SK-N-SH (cell line): ENCODE data around the gene VWA5B2. TPM values are rescaled to one million over a fixed set of nuclear protein-coding genes. Genes with fewer than 3 reads are reported as not detected.

Experiments used
- CTCF ChIA-PET: fragments of 300-600, 350-600 bp; formaldehyde crosslinking; extraction: SDS; loops from one replicate; lab custom pipeline; 2021; lab: Yijun Ruan, JAX
- POLR2A ChIA-PET: fragments of 350-600 bp; sonication (Branson Sonifier 250); formaldehyde crosslinking; extraction: SDS; loops from one replicate; lab custom pipeline; 2020; ENCODE audit warnings: antibody characterized with exemption, inconsistent platforms; lab: Yijun Ruan, JAX
- DNase-seq: peaks from one replicate; pipeline ENCODE4 v3.0.0; 2012
- H2AFZ ChIP-seq: fragments of 200-600 bp; sonication (generic); 2 replicates; pipeline ENCODE4 v1.8.1; 2016; ENCODE audit warnings: antibody characterized with exemption, mild to moderate bottlenecking, low read depth
- H3F3A ChIP-seq: fragments of 200-600 bp; sonication (generic); replicated peaks from 2 replicates; pipeline ENCODE3; 2016; ENCODE audit warnings: antibody characterized with exemption, mild to moderate bottlenecking; ENCODE audit not compliant: insufficient read depth
- H3K27ac ChIP-seq, 2 experiments: fragments of 200-500 bp in 1 of 2; fragments of 200-600 bp in 1 of 2; sonication (Bioruptor generic) in 1 of 2; sonication (generic), shearing (Covaris generic) in 1 of 2; 2 replicates each; pipeline versions ENCODE4 v1.5.1 to v1.6.1; 2014 to 2016; ENCODE audit warnings: low read depth in 2 of 2, inconsistent platforms in 1 of 2, low read length in 1 of 2, mild to moderate bottlenecking in 1 of 2, mixed read lengths in 1 of 2
- H3K27me3 ChIP-seq: fragments of 200-600 bp; sonication (generic), shearing (Covaris generic); 2 replicates; pipeline ENCODE4 v1.6.1; 2016; ENCODE audit warnings: mixed run types; ENCODE audit not compliant: insufficient read depth
- H3K36me3 ChIP-seq, 2 experiments: fragments of 200-500 bp in 1 of 2; fragments of 200-600 bp in 1 of 2; sonication (Bioruptor generic) in 1 of 2; sonication (generic) in 1 of 2; replicated peaks in 1 of 2; 2 replicates each; pipeline versions ENCODE3 to v1.5.1; 2014 to 2016; ENCODE audit warnings: low read length in 1 of 2, mild to moderate bottlenecking in 1 of 2; ENCODE audit not compliant: insufficient read depth in 2 of 2, control insufficient read depth in 1 of 2
- H3K4me1 ChIP-seq, 2 experiments: fragments of 200-500 bp in 1 of 2; fragments of 200-600 bp in 1 of 2; sonication (Bioruptor generic) in 1 of 2; sonication (generic), shearing (Covaris generic) in 1 of 2; 2 replicates each; pipeline versions ENCODE4 v1.5.1 to v1.6.1; 2014 to 2016; ENCODE audit warnings: low read depth in 1 of 2, low read length in 1 of 2, mixed run types in 1 of 2; ENCODE audit not compliant: insufficient read depth in 2 of 2, control insufficient read depth in 1 of 2
- H3K4me2 ChIP-seq: fragments of 200-600 bp; sonication (generic), shearing (Covaris generic); 2 replicates; pipeline ENCODE4 v1.6.1; 2017; ENCODE audit warnings: mixed run types
- H3K4me3 ChIP-seq, 2 experiments: fragments of 200-500 bp in 1 of 2; fragments of 200-600 bp in 1 of 2; sonication (Bioruptor generic) in 1 of 2; sonication (generic), shearing (Covaris generic) in 1 of 2; 2 replicates each; pipeline versions ENCODE4 v1.5.1 to v1.8.1; 2014 to 2016; ENCODE audit warnings: low read depth in 2 of 2, inconsistent platforms in 1 of 2, low read length in 1 of 2, mild to moderate bottlenecking in 1 of 2, mixed read lengths in 1 of 2, moderate library complexity in 1 of 2
- H3K79me2 ChIP-seq: fragments of 200-600 bp; sonication (generic); 2 replicates; pipeline ENCODE4 v1.8.1; 2017; ENCODE audit warnings: mild to moderate bottlenecking; ENCODE audit not compliant: insufficient read depth
- H3K9ac ChIP-seq: fragments of 200-600 bp; sonication (generic); 2 replicates; pipeline ENCODE4 v1.6.1; 2017; ENCODE audit warnings: mixed run types
- H3K9me2 ChIP-seq: fragments of 200-600 bp; sonication (generic); 2 replicates; pipeline ENCODE4 v1.6.1; 2017; ENCODE audit warnings: mixed run types
- H3K9me3 ChIP-seq: fragments of 200-600 bp; sonication (generic); 2 replicates; pipeline ENCODE4 v1.6.1; 2017; ENCODE audit warnings: mixed run types, mild to moderate bottlenecking, moderate library complexity
- H4K20me1 ChIP-seq: fragments of 200-600 bp; sonication (generic); 2 replicates; pipeline ENCODE4 v1.6.1; 2017; ENCODE audit warnings: mild to moderate bottlenecking, mixed run types; ENCODE audit not compliant: insufficient read depth
- CHD2 ChIP-seq: fragments of 150-350 bp; IDR thresholded peaks from 2 replicates; pipeline ENCODE4 v1.6.1; 2018; ENCODE audit warnings: low read length; ENCODE audit not compliant: partially characterized antibody
- CTCF ChIP-seq: fragments of 200-600 bp; sonication (generic); IDR thresholded peaks from 2 replicates; pipeline ENCODE4 v1.6.1; 2017; ENCODE audit warnings: antibody characterized with exemption, mild to moderate bottlenecking, moderate library complexity
- ELF1 ChIP-seq: IDR thresholded peaks from 2 replicates; pipeline ENCODE4 v1.4.0; 2012
- EP300 ChIP-seq, 2 experiments: IDR thresholded peaks; 2 replicates each; pipeline versions ENCODE4 v1.4.0 to v1.6.1; 2012; ENCODE audit warnings: borderline replicate concordance in 1 of 2, low read depth in 1 of 2, low read length in 1 of 2
- EZH2phosphoT487 ChIP-seq: fragments of 200-600 bp; sonication (generic); IDR thresholded peaks from 2 replicates; pipeline ENCODE4 v1.6.1; 2017; ENCODE audit warnings: low read depth, mixed run types, mild to moderate bottlenecking, antibody characterized with exemption, moderate library complexity, borderline replicate concordance
- FOSL2 ChIP-seq: IDR thresholded peaks from 2 replicates; pipeline ENCODE4 v1.4.0; 2012; ENCODE audit warnings: low read depth, mild to moderate bottlenecking, moderate library complexity, borderline replicate concordance
- FOXM1 ChIP-seq: IDR thresholded peaks from 2 replicates; pipeline ENCODE4 v1.4.0; 2012; ENCODE audit warnings: low read depth, mild to moderate bottlenecking
- GABPA ChIP-seq: IDR thresholded peaks from 2 replicates; pipeline ENCODE4 v1.4.0; 2012; ENCODE audit warnings: low read depth, mild to moderate bottlenecking
- MAX ChIP-seq: IDR thresholded peaks from 2 replicates; pipeline ENCODE4 v1.4.0; 2012; ENCODE audit warnings: low read depth
- MEF2A ChIP-seq: IDR thresholded peaks from 2 replicates; pipeline ENCODE4 v1.4.0; 2012; ENCODE audit warnings: low read depth, borderline replicate concordance
- NRF1 ChIP-seq: IDR thresholded peaks from 2 replicates; pipeline ENCODE4 v1.6.1; 2012; ENCODE audit warnings: low read depth, mild to moderate bottlenecking, low read length
- PBX3 ChIP-seq: IDR thresholded peaks from 2 replicates; pipeline ENCODE4; 2012
- RAD21 ChIP-seq: IDR thresholded peaks from 2 replicates; pipeline ENCODE4 v1.6.1; 2012; ENCODE audit warnings: mild to moderate bottlenecking, low read length
- RCOR1 ChIP-seq: fragments of 150-350 bp; IDR thresholded peaks from 2 replicates; pipeline ENCODE4 v1.6.1; 2017; ENCODE audit warnings: antibody characterized with exemption, low read length
- RFX5 ChIP-seq: IDR thresholded peaks from 2 replicates; pipeline ENCODE4 v1.6.1; 2012; ENCODE audit warnings: mild to moderate bottlenecking, improper control_type of control experiment, low read length
- RXRA ChIP-seq: IDR thresholded peaks from 2 replicates; pipeline ENCODE4 v1.4.0; 2012; ENCODE audit warnings: low read depth, mild to moderate bottlenecking, borderline replicate concordance
- SMC3 ChIP-seq: IDR thresholded peaks from 2 replicates; pipeline ENCODE4 v1.6.1; 2012; ENCODE audit warnings: low read depth, low read length, improper control_type of control experiment
- TCF12 ChIP-seq: IDR thresholded peaks from 2 replicates; pipeline ENCODE4 v1.4.0; 2012
- TEAD4 ChIP-seq: IDR thresholded peaks from 2 replicates; pipeline ENCODE4 v1.4.0; 2012; ENCODE audit warnings: mild to moderate bottlenecking, borderline replicate concordance; ENCODE audit not compliant: insufficient read depth
- USF2 ChIP-seq: fragments of 150-350 bp; IDR thresholded peaks from 2 replicates; pipeline ENCODE4 v1.6.1; 2017; ENCODE audit warnings: antibody characterized with exemption, low read length, low read depth, borderline replicate concordance
- YY1 ChIP-seq: IDR thresholded peaks from 2 replicates; pipeline ENCODE4 v1.4.0; 2012; ENCODE audit warnings: low read depth, mild to moderate bottlenecking
- ZBTB33 ChIP-seq: IDR thresholded peaks from 2 replicates; pipeline ENCODE4 v1.4.0; 2012; ENCODE audit warnings: low read depth, borderline replicate concordance
- WGBS: methylation state at CpG from one replicate; pipeline ENCODE4 v1.1.6; 2017; ENCODE audit warnings: low lambda C conversion rate; 5-methylcytosine and 5-hydroxymethylcytosine counted together
- polyA plus RNA-seq, 3 experiments: library from polyadenylated mRNA; depleted of rRNA; stranded (reverse); fragments of >200 nt; gene quantifications; 2 replicates each; pipeline ENCODE4 v1.2.3, GENCODE V29; 2012

Gene VWA5B2
- polyA plus RNA-seq, 1 of the 3 experiments (the other 2 are of a cell fraction): 0.08 TPM

GRCh38 chr3:184236033-184236410 lies 6.6 kb downstream of the VWA5B2 start:
- Histone ChIP-seq H3K27ac (no peak overlapping the region), H3K9ac (no peak overlapping the region), H3K4me3 (no peak overlapping the region), H3K4me1 (peaks cover 0 to 12% of the 10 kb centered on the region in 2 experiments; a peak in 2 of 4 replicates), H3K4me2 (no peak overlapping the region), H2AFZ (no peak overlapping the region), H3K79me2 (no peaks in the 10 kb centered on the region)
- no peak for DNase-seq
- TF ChIP-seq EZH2phosphoT487 (no peak), ZBTB33 (no peak), YY1 (no peak), EP300 (IDR thresholded peaks at IDR 0.05; ENCODE audit: borderline replicate concordance in 1 of 2, low read depth in 1 of 2, low read length in 1 of 2) (no peak), PBX3 (no peak), NRF1 (no peak), MEF2A (no peak), CTCF (no peak), ELF1 (no peak), GABPA (no peak), RAD21 (no peak), FOXM1 (no peak), CHD2 (no peak)
- TF ChIP-seq, all 33 proteins: peak for 0
- ChIA-PET CTCF (interaction anchor here (1.0 to 3.5 kb wide), 4 partner anchors 8 to 49 kb away, joined by 3 to 25 read pairs (median 14); partner anchors contain the start of genes EEF1AKMT4 and VWA5B2), POLR2A (no interaction called here)
- Histone ChIP-seq H3K36me3 (no peaks in the 10 kb centered on the region), H3K9me2 (no peaks in the 10 kb centered on the region), H3K9me3 (no peaks in the 10 kb centered on the region), H4K20me1 (no peaks in the 10 kb centered on the region), H3F3A (no peaks in the 10 kb centered on the region), H3K27me3 (peaks cover 13% of the 10 kb centered on the region)
- WGBS: 79% methylated on average over 10 of the region's 14 CpGs

GRCh38 chr3:184236636-184237035 lies 7.3 kb downstream of the VWA5B2 start:
- H3K9me3 ChIP-seq: no peaks in the 10 kb centered on the region
- no peaks in the 10 kb centered on the region for H3K36me3 ChIP-seq
- H3K9me2 ChIP-seq: no peaks in the 10 kb centered on the region
- DNase-seq: no peak
- no peaks in the 10 kb centered on the region for H3K79me2 ChIP-seq
- peaks cover 6% of the 10 kb centered on the region for H3K27me3 ChIP-seq
- no peak overlapping the region for H3K9ac ChIP-seq
- CTCF ChIA-PET: interaction anchor here (0.8 to 3.5 kb wide), 5 partner anchors 9 to 92 kb away, joined by 3 to 25 read pairs (median 12); partner anchors contain the start of genes EEF1AKMT4 and VWA5B2
- H3K4me2 ChIP-seq: no peak overlapping the region
- H2AFZ ChIP-seq: no peak overlapping the region
- H3K27ac ChIP-seq: no peak overlapping the region
- POLR2A ChIA-PET: no interaction called here
- peaks cover 0 to 12% of the 10 kb centered on the region in 2 experiments; a peak in 2 of 4 replicates for H3K4me1 ChIP-seq
- no peaks in the 10 kb centered on the region for H4K20me1 ChIP-seq
- no peaks in the 10 kb centered on the region for H3F3A ChIP-seq
- whole genome bisulfite sequencing: 56% methylated on average over 1 of the region's 3 CpGs
- H3K4me3 ChIP-seq: no peak overlapping the region
- no peak for TF ChIP-seq TEAD4
- TF ChIP-seq USF2: no peak
- TF ChIP-seq FOSL2: no peak
- no peak for TF ChIP-seq RFX5
- TF ChIP-seq EP300 (IDR thresholded peaks at IDR 0.05; ENCODE audit: borderline replicate concordance in 1 of 2, low read depth in 1 of 2, low read length in 1 of 2): no peak
- no peak for TF ChIP-seq TCF12
- TF ChIP-seq SMC3: no peak
- TF ChIP-seq FOXM1: no peak
- no peak for TF ChIP-seq RAD21
- no peak for TF ChIP-seq RXRA
- TF ChIP-seq MAX: no peak
- no peak for TF ChIP-seq GABPA
- TF ChIP-seq RCOR1: no peak
- no peak for TF ChIP-seq MEF2A
- no peak for TF ChIP-seq YY1
- TF ChIP-seq ELF1: no peak
